Esophagus muscularis mucosa (tissue), 4 donors: ENCODE results near the gene IQCE.

ENCODE experiments used
- EP300 ChIP-seq: sonication (generic); formaldehyde crosslinking; IDR thresholded peaks from one replicate; pipeline ENCODE4 v1.6.1; 2017; ENCODE audit warnings: antibody characterized with exemption
- POLR2A ChIP-seq: fragments of 450-650 bp; IDR thresholded peaks from one replicate; pipeline ENCODE4 v1.6.1; 2017; ENCODE audit warnings: antibody characterized with exemption, moderate library complexity, mild to moderate bottlenecking, low read depth
- POLR2AphosphoS5 ChIP-seq, 2 donors: sonication (generic); formaldehyde crosslinking; IDR thresholded peaks; one replicate each; pipeline ENCODE4 v1.6.1; 2017; ENCODE audit warnings: antibody characterized with exemption in 2 of 2
- TF ChIP-seq, protein P1 (sequence below), 3 experiments: fragments of 200-600 bp in 2 of 3; fragments of 450-650 bp in 1 of 3; sonication (generic) in 2 of 3; IDR thresholded peaks; one replicate each; pipeline ENCODE4 v1.5.1; 2017 to 2019; ENCODE audit warnings: antibody characterized with exemption in 3 of 3, mild to moderate bottlenecking in 2 of 3, moderate library complexity in 1 of 3

DNA sequence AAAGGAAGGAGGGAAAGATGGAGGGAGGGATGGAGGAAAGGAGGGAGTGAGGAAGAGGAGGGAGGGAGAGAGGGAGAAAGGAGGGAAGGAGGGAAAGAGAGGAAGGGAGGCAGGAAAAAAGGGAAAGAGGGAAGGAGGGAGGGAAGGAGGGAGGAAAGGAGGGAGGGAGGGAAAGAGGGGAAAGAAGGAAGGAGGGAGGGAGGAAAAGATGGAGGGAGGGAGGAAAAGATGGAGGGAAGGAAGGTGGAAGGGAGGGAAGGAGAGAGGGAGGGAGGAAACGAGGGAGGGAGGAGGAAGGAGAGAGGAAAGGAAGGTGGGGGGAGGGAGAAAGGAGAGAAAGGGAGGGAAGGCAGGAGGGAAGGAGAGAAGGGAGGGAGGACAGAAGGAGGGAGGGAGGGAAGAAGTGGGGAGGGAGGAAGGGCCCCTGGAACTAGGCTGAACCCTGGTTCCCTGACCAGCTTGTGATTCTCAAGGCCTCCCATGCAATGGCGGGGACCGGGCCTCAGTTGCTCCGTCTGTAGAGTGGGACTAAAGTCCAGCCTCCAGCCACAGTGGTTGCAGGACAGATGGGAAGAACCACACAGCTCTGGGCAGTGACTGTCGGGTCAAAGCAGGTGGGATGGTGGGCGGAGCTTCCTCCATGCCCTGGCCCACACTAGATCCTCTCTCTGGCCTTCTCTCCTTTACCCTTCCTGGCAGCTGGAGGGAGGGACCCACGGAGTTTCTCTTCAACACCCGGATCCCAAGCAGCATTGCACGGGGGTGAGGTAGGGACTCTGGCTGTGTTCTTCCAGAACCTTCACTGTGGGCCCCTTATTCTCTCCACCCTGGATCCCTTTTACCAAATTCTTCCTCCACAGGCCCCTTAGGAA lies 68.7 kb downstream of the IQCE start:
- TF ChIP-seq, protein P1, sequence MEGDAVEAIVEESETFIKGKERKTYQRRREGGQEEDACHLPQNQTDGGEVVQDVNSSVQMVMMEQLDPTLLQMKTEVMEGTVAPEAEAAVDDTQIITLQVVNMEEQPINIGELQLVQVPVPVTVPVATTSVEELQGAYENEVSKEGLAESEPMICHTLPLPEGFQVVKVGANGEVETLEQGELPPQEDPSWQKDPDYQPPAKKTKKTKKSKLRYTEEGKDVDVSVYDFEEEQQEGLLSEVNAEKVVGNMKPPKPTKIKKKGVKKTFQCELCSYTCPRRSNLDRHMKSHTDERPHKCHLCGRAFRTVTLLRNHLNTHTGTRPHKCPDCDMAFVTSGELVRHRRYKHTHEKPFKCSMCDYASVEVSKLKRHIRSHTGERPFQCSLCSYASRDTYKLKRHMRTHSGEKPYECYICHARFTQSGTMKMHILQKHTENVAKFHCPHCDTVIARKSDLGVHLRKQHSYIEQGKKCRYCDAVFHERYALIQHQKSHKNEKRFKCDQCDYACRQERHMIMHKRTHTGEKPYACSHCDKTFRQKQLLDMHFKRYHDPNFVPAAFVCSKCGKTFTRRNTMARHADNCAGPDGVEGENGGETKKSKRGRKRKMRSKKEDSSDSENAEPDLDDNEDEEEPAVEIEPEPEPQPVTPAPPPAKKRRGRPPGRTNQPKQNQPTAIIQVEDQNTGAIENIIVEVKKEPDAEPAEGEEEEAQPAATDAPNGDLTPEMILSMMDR (IDR thresholded peaks at IDR 0.05) = no peak
- TF ChIP-seq POLR2AphosphoS5 (IDR thresholded peaks at IDR 0.05) (no peak), POLR2A (no peak), EP300 (no peak)
